Activated T-cell treated with anti-CD3 and anti-CD28 coated beads, Interleukin-2, amount 50 U/mL, for 24 hours (primary cell): Measurements from ENCODE around the gene ZNF438.
"Not testable (repeated sequence)": the region's sequence is repeated elsewhere in the genome, so short reads cannot be mapped to it uniquely, and the experiment has no call there.

Experiments
- DNase-seq: peaks from one replicate; pipeline ENCODE4 v3.0.0-alpha.2; 2020
- H3K27ac Mint-ChIP-seq: 2 replicates; pipeline ENCODE4 v1.8.0; 2020; ENCODE audit warnings: mild to moderate bottlenecking, mixed read lengths
- H3K27me3 Mint-ChIP-seq: 2 replicates; pipeline ENCODE4 v1.8.0; 2020; ENCODE audit warnings: mixed read lengths
- H3K36me3 Mint-ChIP-seq: 2 replicates; pipeline ENCODE4 v1.8.0; 2020; ENCODE audit warnings: low read depth, mixed read lengths
- H3K4me1 Mint-ChIP-seq: 2 replicates; pipeline ENCODE4 v1.8.0; 2020; ENCODE audit warnings: low read depth, mixed read lengths
- H3K4me3 Mint-ChIP-seq: 2 replicates; pipeline ENCODE4 v1.8.0; 2020; ENCODE audit warnings: mild to moderate bottlenecking, moderate library complexity, mixed read lengths
- H3K9me3 Mint-ChIP-seq: 2 replicates; pipeline ENCODE4 v1.8.0; 2020; ENCODE audit warnings: mixed read lengths

The ZNF438 gene

GRCh38 chr10:30974355-30974754 is 57.3 kb downstream of the ZNF438 start:
- no peaks in the 10 kb centered on the region for H3K27me3 Mint-ChIP-seq
- no peak overlapping the region for H3K27ac Mint-ChIP-seq
- no peak overlapping the region for H3K4me3 Mint-ChIP-seq
- DNase-seq: no peak
- H3K4me1 Mint-ChIP-seq: peaks cover 5% of the 10 kb centered on the region
- peaks cover 5% of the 10 kb centered on the region for H3K9me3 Mint-ChIP-seq
- peaks cover 5% of the 10 kb centered on the region for H3K36me3 Mint-ChIP-seq

GRCh38 chr10:30973737-30974136 is 57.9 kb downstream of the ZNF438 start:
- DNase-seq: no peak
- Mint-ChIP-seq H3K9me3 (no peaks in the 10 kb centered on the region), H3K36me3 (no peaks in the 10 kb centered on the region), H3K4me3 (no peak overlapping the region), H3K27me3 (no peaks in the 10 kb centered on the region), H3K4me1 (peaks cover 7% of the 10 kb centered on the region), H3K27ac (no peak overlapping the region)

- Mint-ChIP-seq H3K27me3 (no peaks in the 10 kb centered on the region), H3K27ac (no peak overlapping the region), H3K4me1 (peaks cover 9% of the 10 kb centered on the region), H3K9me3 (no peaks in the 10 kb centered on the region), H3K36me3 (no peaks in the 10 kb centered on the region), H3K4me3 (no peak overlapping the region)
- DNase-seq: no peak
These were observed 60.8 kb downstream of the ZNF438 start for GRCh38 chr10:30970760-30971460.

GRCh38 chr10:30968711-30969110 is 63.0 kb downstream of the ZNF438 start:
- Mint-ChIP-seq H3K4me3 (no peak overlapping the region), H3K4me1 (peaks cover 22% of the 10 kb centered on the region), H3K27ac (no peak overlapping the region), H3K36me3 (no peaks in the 10 kb centered on the region), H3K27me3 (no peaks in the 10 kb centered on the region), H3K9me3 (no peaks in the 10 kb centered on the region)
- DNase-seq: no peak

- H3K36me3 Mint-ChIP-seq: no peaks in the 10 kb centered on the region
- no peak overlapping the region for H3K4me3 Mint-ChIP-seq
- no peaks in the 10 kb centered on the region for H3K9me3 Mint-ChIP-seq
- H3K4me1 Mint-ChIP-seq: peaks cover 27% of the 10 kb centered on the region
- no peak overlapping the region for H3K27ac Mint-ChIP-seq
- no peak for DNase-seq
- no peaks in the 10 kb centered on the region for H3K27me3 Mint-ChIP-seq
These were observed 63.8 kb downstream of the ZNF438 start for GRCh38 chr10:30967650-30968410.

- Mint-ChIP-seq H3K4me3 (peak overlapping the region; percentile 16), H3K9me3 (no peaks in the 10 kb centered on the region), H3K27ac (peak overlapping the region; percentile 85), H3K27me3 (no peaks in the 10 kb centered on the region), H3K36me3 (peaks cover 2% of the 10 kb centered on the region), H3K4me1 (peaks cover 22% of the 10 kb centered on the region)
- no peak for DNase-seq
These were observed 67.4 kb downstream of the ZNF438 start for GRCh38 chr10:30963992-30964930.

- H3K36me3 Mint-ChIP-seq: peaks cover 2% of the 10 kb centered on the region
- peaks cover 3% of the 10 kb centered on the region for H3K9me3 Mint-ChIP-seq
- peaks cover 19% of the 10 kb centered on the region for H3K4me1 Mint-ChIP-seq
- H3K27me3 Mint-ChIP-seq: no peaks in the 10 kb centered on the region
- H3K27ac Mint-ChIP-seq: no peak overlapping the region
- no peak for DNase-seq
- no peak overlapping the region for H3K4me3 Mint-ChIP-seq
These were observed 69.1 kb downstream of the ZNF438 start for GRCh38 chr10:30962522-30962921.

- Mint-ChIP-seq H3K4me3 (no peak overlapping the region), H3K4me1 (peaks cover 16% of the 10 kb centered on the region), H3K9me3 (peaks cover 10% of the 10 kb centered on the region), H3K27ac (no peak overlapping the region), H3K36me3 (peaks cover 2% of the 10 kb centered on the region), H3K27me3 (no peaks in the 10 kb centered on the region)
- DNase-seq: no peak
These were observed 71.8 kb downstream of the ZNF438 start for GRCh38 chr10:30959836-30960210.

- not testable (repeated sequence) for H3K4me1 Mint-ChIP-seq, H3K36me3 Mint-ChIP-seq, DNase-seq, H3K27ac Mint-ChIP-seq, H3K27me3 Mint-ChIP-seq, H3K4me3 Mint-ChIP-seq, H3K9me3 Mint-ChIP-seq
These were observed 82.4 kb downstream of the ZNF438 start for GRCh38 chr10:30949218-30949617.

- H3K9me3 Mint-ChIP-seq: peaks cover 2% of the 10 kb centered on the region
- H3K27me3 Mint-ChIP-seq: no peaks in the 10 kb centered on the region
- DNase-seq: no peak
- H3K27ac Mint-ChIP-seq: no peak overlapping the region
- H3K36me3 Mint-ChIP-seq: peaks cover 6% of the 10 kb centered on the region
- H3K4me3 Mint-ChIP-seq: no peak overlapping the region
- peaks cover 2% of the 10 kb centered on the region for H3K4me1 Mint-ChIP-seq
These were observed 87.7 kb downstream of the ZNF438 start for GRCh38 chr10:30944005-30944404.

- no peak overlapping the region for H3K27ac Mint-ChIP-seq
- peaks cover 2% of the 10 kb centered on the region for H3K9me3 Mint-ChIP-seq
- peaks cover 2% of the 10 kb centered on the region for H3K4me1 Mint-ChIP-seq
- peaks cover 6% of the 10 kb centered on the region for H3K36me3 Mint-ChIP-seq
- H3K4me3 Mint-ChIP-seq: no peak overlapping the region
- no peak for DNase-seq
- H3K27me3 Mint-ChIP-seq: no peaks in the 10 kb centered on the region
These were observed 88.2 kb downstream of the ZNF438 start for GRCh38 chr10:30943451-30943850.

- H3K4me1 Mint-ChIP-seq: peaks cover 12% of the 10 kb centered on the region
- no peak overlapping the region for H3K27ac Mint-ChIP-seq
- no peaks in the 10 kb centered on the region for H3K27me3 Mint-ChIP-seq
- H3K9me3 Mint-ChIP-seq: peaks cover 7% of the 10 kb centered on the region
- peaks cover 12% of the 10 kb centered on the region for H3K36me3 Mint-ChIP-seq
- DNase-seq: no peak
- H3K4me3 Mint-ChIP-seq: no peak overlapping the region
These were observed 91.4 kb downstream of the ZNF438 start for GRCh38 chr10:30940256-30940655.

- Mint-ChIP-seq H3K4me3 (no peak overlapping the region), H3K36me3 (peaks cover 16% of the 10 kb centered on the region), H3K9me3 (peaks cover 7% of the 10 kb centered on the region), H3K27me3 (no peaks in the 10 kb centered on the region), H3K4me1 (peaks cover 15% of the 10 kb centered on the region), H3K27ac (no peak overlapping the region)
- DNase-seq: no peak
These were observed 91.9 kb downstream of the ZNF438 start for GRCh38 chr10:30939643-30940251.

- no peak for DNase-seq
- peaks cover 5% of the 10 kb centered on the region for H3K9me3 Mint-ChIP-seq
- H3K4me3 Mint-ChIP-seq: no peak overlapping the region
- H3K27me3 Mint-ChIP-seq: no peaks in the 10 kb centered on the region
- no peak overlapping the region for H3K27ac Mint-ChIP-seq
- H3K36me3 Mint-ChIP-seq: peaks cover 20% of the 10 kb centered on the region
- peaks cover 13% of the 10 kb centered on the region for H3K4me1 Mint-ChIP-seq
These were observed 96.6 kb downstream of the ZNF438 start for GRCh38 chr10:30935078-30935477.
